ENCODE data around the gene FTO.

DNA sequence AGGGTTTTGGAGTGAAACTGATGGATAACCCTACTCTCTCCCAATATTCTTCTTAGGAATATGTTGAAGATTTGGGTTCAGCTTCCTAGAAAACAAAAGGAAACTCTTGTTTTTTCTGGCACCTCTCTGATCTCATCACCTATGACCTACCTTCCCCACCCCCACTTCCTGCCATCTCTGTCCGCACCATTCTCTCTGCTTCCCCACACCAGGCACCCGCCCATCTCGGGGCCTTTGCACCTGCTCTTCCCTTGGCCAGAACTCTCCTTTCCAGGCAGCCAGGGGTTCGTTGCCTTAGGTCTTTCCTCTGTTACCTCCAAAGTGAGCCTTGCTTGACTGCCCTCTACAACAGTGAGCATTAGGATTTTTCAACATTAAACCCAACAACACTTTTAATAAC lies 423.0 kb downstream of the FTO start:
- TF ChIP-seq, protein P1, sequence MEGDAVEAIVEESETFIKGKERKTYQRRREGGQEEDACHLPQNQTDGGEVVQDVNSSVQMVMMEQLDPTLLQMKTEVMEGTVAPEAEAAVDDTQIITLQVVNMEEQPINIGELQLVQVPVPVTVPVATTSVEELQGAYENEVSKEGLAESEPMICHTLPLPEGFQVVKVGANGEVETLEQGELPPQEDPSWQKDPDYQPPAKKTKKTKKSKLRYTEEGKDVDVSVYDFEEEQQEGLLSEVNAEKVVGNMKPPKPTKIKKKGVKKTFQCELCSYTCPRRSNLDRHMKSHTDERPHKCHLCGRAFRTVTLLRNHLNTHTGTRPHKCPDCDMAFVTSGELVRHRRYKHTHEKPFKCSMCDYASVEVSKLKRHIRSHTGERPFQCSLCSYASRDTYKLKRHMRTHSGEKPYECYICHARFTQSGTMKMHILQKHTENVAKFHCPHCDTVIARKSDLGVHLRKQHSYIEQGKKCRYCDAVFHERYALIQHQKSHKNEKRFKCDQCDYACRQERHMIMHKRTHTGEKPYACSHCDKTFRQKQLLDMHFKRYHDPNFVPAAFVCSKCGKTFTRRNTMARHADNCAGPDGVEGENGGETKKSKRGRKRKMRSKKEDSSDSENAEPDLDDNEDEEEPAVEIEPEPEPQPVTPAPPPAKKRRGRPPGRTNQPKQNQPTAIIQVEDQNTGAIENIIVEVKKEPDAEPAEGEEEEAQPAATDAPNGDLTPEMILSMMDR (IDR thresholded peaks at IDR 0.05) = no peak
- no peak for TF ChIP-seq POLR2A (IDR thresholded peaks at IDR 0.05)

Measured in adrenal gland (tissue), 5 donors.